Endothelial cell of umbilical vein (primary cell): ENCODE results near the gene NCAPG2. TPM values are rescaled to one million over a fixed set of nuclear protein-coding genes. Genes with fewer than 3 reads are reported as not detected.

ENCODE experiments used
- BruUV-seq: library from RNA; stranded (reverse); fragments of 400-500 nt; replicated peaks from 2 replicates; lab custom pipeline; 2021; lab: Mats Ljungman, UMichigan
- CTCF ChIA-PET: fragments of 300-600, 350-600 bp; sonication (Branson Sonifier 250); formaldehyde crosslinking; loops from one replicate; lab custom pipeline; 2021; ENCODE audit warnings: antibody characterized with exemption, inconsistent platforms; lab: Charles Lee
- POLR2A ChIA-PET: fragments of 300-600, 350-600 bp; sonication (Branson Sonifier 250); formaldehyde crosslinking; loops from one replicate; lab custom pipeline; 2021; ENCODE audit warnings: antibody characterized with exemption, inconsistent platforms; lab: Charles Lee
- DNase-seq: peaks from one replicate; pipeline ENCODE4 v3.0.0-alpha.2; 2011; ENCODE audit warnings: low read depth, low spot score
- FAIRE-seq: peaks from 2 replicates; lab custom pipeline; 2011; peaks lifted over from hg19 to GRCh38; lab: Jason Lieb, UNC
- H2AFZ ChIP-seq: 2 replicates; pipeline ENCODE4 v1.6.0; 2012; ENCODE audit warnings: low read depth, low read length, control low read depth, inconsistent platforms
- H3K27ac ChIP-seq: 2 replicates; pipeline ENCODE4 v1.5.1; 2011; ENCODE audit warnings: low read depth, mild to moderate bottlenecking, control low read depth, low read length, moderate library complexity; ENCODE audit not compliant: insufficient read depth
- H3K27me3 ChIP-seq, 2 experiments: 2 replicates each; pipeline versions ENCODE4 v1.6.0 to v1.6.1; 2011; ENCODE audit warnings: low read length in 2 of 2, mixed read lengths in 1 of 2; ENCODE audit not compliant: control insufficient read depth in 2 of 2, insufficient read depth in 2 of 2
- H3K36me3 ChIP-seq, 2 experiments: 2 replicates in 1 of 2; 3 replicates in 1 of 2; pipeline ENCODE4 v1.5.1; 2011; ENCODE audit warnings: low read length in 2 of 2, mild to moderate bottlenecking in 1 of 2, moderate library complexity in 1 of 2; ENCODE audit not compliant: control insufficient read depth in 2 of 2, insufficient read depth in 2 of 2; ENCODE audit errors: extremely low read depth in 1 of 2
- H3K4me1 ChIP-seq: 3 replicates; pipeline ENCODE4 v1.5.1; 2011; ENCODE audit warnings: mild to moderate bottlenecking, low read length; ENCODE audit not compliant: control insufficient read depth, insufficient read depth; ENCODE audit errors: extremely low read depth
- H3K4me2 ChIP-seq: 2 replicates; pipeline ENCODE4 v1.6.1; 2011; ENCODE audit warnings: low read length, control low read depth, mixed read lengths; ENCODE audit not compliant: insufficient read depth
- H3K4me3 ChIP-seq, 3 experiments: fragments of 200-600 bp in 1 of 3; sonication (generic), shearing (Covaris generic) in 1 of 3; replicated peaks in 1 of 3; 2 replicates each; pipeline ENCODE4 v1.5.1; 2011 to 2016; ENCODE audit warnings: control low read depth in 3 of 3, low read length in 3 of 3, mild to moderate bottlenecking in 2 of 3, inconsistent platforms in 1 of 3, low read depth in 1 of 3, moderate library complexity in 1 of 3; ENCODE audit not compliant: insufficient read depth in 1 of 3
- H3K79me2 ChIP-seq: 2 replicates; pipeline ENCODE4 v1.6.0; 2012; ENCODE audit warnings: low read length, inconsistent platforms; ENCODE audit not compliant: control insufficient read depth, insufficient read depth
- H3K9ac ChIP-seq: replicated peaks from 2 replicates; pipeline ENCODE3; 2011; ENCODE audit warnings: low read length, control low read depth; ENCODE audit not compliant: insufficient read depth; ENCODE audit errors: extremely low read depth
- H3K9me1 ChIP-seq: replicated peaks from 3 replicates; pipeline ENCODE4 v1.6.0; 2011; ENCODE audit warnings: mild to moderate bottlenecking, low read length; ENCODE audit not compliant: control insufficient read depth, insufficient read depth; ENCODE audit errors: extremely low read depth
- H3K9me3 ChIP-seq: replicated peaks from 2 replicates; pipeline ENCODE4 v1.5.1; 2012; ENCODE audit warnings: low read length, inconsistent platforms; ENCODE audit not compliant: control insufficient read depth, insufficient read depth
- H4K20me1 ChIP-seq: replicated peaks from 2 replicates; pipeline ENCODE3; 2011; ENCODE audit warnings: mild to moderate bottlenecking, low read length; ENCODE audit not compliant: control insufficient read depth, insufficient read depth; ENCODE audit errors: extremely low read depth
- EZH2 ChIP-seq: IDR thresholded peaks from 2 replicates; pipeline ENCODE4 v1.6.1; 2012; ENCODE audit warnings: borderline replicate concordance, low read depth, mild to moderate bottlenecking, moderate library complexity, low read length, inconsistent platforms; ENCODE audit not compliant: severe bottlenecking
- FOS ChIP-seq: IDR thresholded peaks from 2 replicates; pipeline ENCODE4 v1.6.1; 2011; ENCODE audit warnings: mild to moderate bottlenecking, low read length, moderate library complexity, borderline replicate concordance; ENCODE audit not compliant: insufficient read depth
- GATA2 ChIP-seq: IDR thresholded peaks from 2 replicates; pipeline ENCODE4 v1.7.0; 2011; ENCODE audit warnings: low read depth, mild to moderate bottlenecking, moderate library complexity, mixed read lengths, low read length; ENCODE audit not compliant: insufficient read length, insufficient read depth
- JUN ChIP-seq: IDR thresholded peaks from 2 replicates; pipeline ENCODE4 v1.6.1; 2011; ENCODE audit warnings: borderline replicate concordance, low read depth; ENCODE audit not compliant: insufficient read length, insufficient read depth
- POLR2A ChIP-seq: IDR thresholded peaks from 2 replicates; pipeline ENCODE4 v1.6.1; 2012; ENCODE audit warnings: low read depth, mild to moderate bottlenecking, control low read depth, low read length
- POLR2AphosphoS5 ChIP-seq: IDR thresholded peaks from 2 replicates; pipeline ENCODE4 v1.6.1; 2012; ENCODE audit warnings: low read depth, mild to moderate bottlenecking, control low read depth, low read length, moderate library complexity; ENCODE audit not compliant: insufficient read depth
- dilution Hi-C: fragments of 300-500 bp; cut with MboI; formaldehyde crosslinking; loops from one replicate; pipeline ENCODE4 v1.15.0; 2019; ENCODE audit warnings: low sequenced_read_pairs; ENCODE audit not compliant: extremely low pct_ligation_motif_present
- intact Hi-C: fragments of 100-400 bp; cut with micrococcal nuclease; formaldehyde crosslinking; loops from one replicate; pipeline ENCODE4 v1.10.0; 2022
- polyA plus RNA-seq, 4 experiments: library from polyadenylated mRNA; depleted of rRNA in 3 of 4; stranded (reverse) in 3 of 4; unstranded in 1 of 4; fragments of >200 nt; gene quantifications; 2 replicates each; pipeline versions ENCODE4 v1.2.1 to v1.2.3, GENCODE V29; 2011 to 2012; ENCODE audit warnings: missing spikeins in 1 of 4
- total RNA-seq: library from RNA; stranded (reverse); gene quantifications from 2 replicates; pipeline ENCODE4 v1.2.3, GENCODE V29; 2021
- TF ChIP-seq, protein P1 (sequence below): IDR thresholded peaks from 2 replicates; pipeline ENCODE4 v1.6.1; 2011; ENCODE audit not compliant: insufficient read depth, insufficient read length
- TF ChIP-seq, protein P2 (sequence below), 2 donors: IDR thresholded peaks; 1 replicate in 1 of 2; 2 replicates in 1 of 2; pipeline ENCODE4 v1.5.1; 2011; ENCODE audit warnings: low read length in 2 of 2, mild to moderate bottlenecking in 2 of 2, moderate library complexity in 2 of 2, control low read depth in 1 of 2, inconsistent platforms in 1 of 2, low read depth in 1 of 2; ENCODE audit not compliant: insufficient read depth in 1 of 2; ENCODE audit errors: extremely low read depth in 1 of 2

The NCAPG2 gene
- total and polyA plus RNA-seq, 2 donors (not counting 3 experiments of a cell fraction or from before 2014, with no cell fraction given): 19.2 to 62.3 TPM

DNA sequence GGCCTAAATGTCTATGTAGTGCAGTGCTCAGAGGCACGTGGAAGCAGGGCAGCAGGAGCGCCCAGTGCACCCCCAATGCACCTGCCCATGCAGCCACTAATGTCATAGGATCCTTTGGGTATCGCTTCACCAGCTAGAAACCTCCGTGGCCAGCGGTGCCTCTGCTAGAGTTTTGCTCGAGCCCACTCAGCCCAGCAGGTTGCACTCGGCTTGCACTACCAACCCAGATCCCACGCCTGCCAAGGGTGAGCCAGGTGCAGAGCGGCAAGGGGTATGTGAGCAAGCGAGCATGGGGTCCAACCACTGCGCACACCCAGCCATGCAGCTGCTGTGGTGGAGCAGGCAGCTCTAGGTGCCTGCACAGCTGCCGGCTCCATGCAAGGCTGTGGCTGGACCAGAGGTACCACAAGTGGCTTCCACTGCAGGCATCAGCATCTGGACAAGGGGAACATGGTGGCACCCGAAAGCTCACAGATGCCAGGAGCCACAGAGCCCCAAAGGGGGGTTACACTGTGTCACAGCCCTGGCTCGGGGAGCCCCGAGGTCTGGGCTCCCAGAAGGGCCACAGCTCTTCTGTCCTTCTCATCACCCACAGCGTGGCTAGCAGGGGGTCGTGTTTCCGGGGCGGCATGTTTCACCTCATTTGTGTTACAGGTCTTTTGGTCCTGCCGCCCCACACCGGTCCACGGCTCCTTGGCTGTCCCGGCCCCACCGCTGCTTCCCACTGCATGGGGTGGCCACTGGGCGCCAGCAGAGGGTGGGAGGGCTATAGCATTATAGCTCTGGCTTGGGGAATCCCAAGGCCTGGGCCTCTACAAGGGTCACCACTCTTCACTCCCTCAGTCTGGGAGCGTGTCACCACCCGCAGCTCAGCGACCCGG is 2.3 kb upstream of the NCAPG2 start:
- intact Hi-C loops (no loop called here), dilution Hi-C loops (no loop called here)
- no peak overlapping the region for H3K4me2 ChIP-seq
- H3K4me1 ChIP-seq: peaks cover 24% of the 10 kb centered on the region
- no peaks in the 10 kb centered on the region for H3K9me3 ChIP-seq
- no peak for FAIRE-seq
- DNase-seq: no peak
- BruUV-seq: no TSS peak
- peaks cover 26% of the 10 kb centered on the region for H3K79me2 ChIP-seq
- no peak overlapping the region for H3K9ac ChIP-seq
- no peak overlapping the region for H3K4me3 ChIP-seq
- H3K27me3 ChIP-seq: no peaks in the 10 kb centered on the region
- H4K20me1 ChIP-seq: no peaks in the 10 kb centered on the region
- POLR2A ChIA-PET: no interaction called here
- H3K27ac ChIP-seq: no peak overlapping the region
- CTCF ChIA-PET: interaction anchor here (0.7 to 2.2 kb wide), 2 partner anchors 9 to 270 kb away, joined by 3 to 5 read pairs; no protein-coding TSS in a partner anchor
- H2AFZ ChIP-seq: no peak overlapping the region
- no peaks in the 10 kb centered on the region for H3K9me1 ChIP-seq
- TF ChIP-seq, protein P1, sequence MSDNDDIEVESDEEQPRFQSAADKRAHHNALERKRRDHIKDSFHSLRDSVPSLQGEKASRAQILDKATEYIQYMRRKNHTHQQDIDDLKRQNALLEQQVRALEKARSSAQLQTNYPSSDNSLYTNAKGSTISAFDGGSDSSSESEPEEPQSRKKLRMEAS: no peak
- H3K36me3 ChIP-seq: no peaks in the 10 kb centered on the region

DNA sequence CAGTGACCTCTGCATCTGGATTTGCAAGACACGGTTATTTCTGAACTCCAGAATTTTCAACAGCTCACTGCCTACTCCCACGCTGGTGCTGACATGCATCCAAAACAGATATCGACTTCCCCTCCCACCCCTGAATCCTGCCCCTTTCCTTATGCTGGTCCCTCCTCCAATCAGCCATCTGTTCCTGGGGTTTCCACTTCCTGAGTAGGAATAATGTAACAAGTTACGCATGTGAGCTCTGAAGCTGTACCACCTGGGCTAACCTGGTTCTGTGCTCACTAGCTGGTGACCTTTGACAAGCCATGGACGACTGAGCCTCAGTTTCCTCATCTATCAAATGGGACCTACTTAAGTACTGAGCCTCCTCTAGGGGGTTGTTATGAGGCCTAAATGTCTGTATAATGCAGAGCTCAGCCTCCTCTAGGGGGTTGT is 1.7 kb upstream of the NCAPG2 start:
- Histone ChIP-seq H3K27ac (no peak overlapping the region), H3K9me1 (no peaks in the 10 kb centered on the region), H3K27me3 (no peaks in the 10 kb centered on the region), H3K79me2 (peaks cover 32% of the 10 kb centered on the region), H3K9me3 (no peaks in the 10 kb centered on the region), H3K4me2 (no peak overlapping the region), H4K20me1 (no peaks in the 10 kb centered on the region), H3K36me3 (no peaks in the 10 kb centered on the region), H2AFZ (no peak overlapping the region), H3K4me1 (peaks cover 24% of the 10 kb centered on the region), H3K9ac (no peak overlapping the region), H3K4me3 (no peak overlapping the region)
- BruUV-seq: no TSS peak
- dilution Hi-C loops (no loop called here), intact Hi-C loops (no loop called here)
- ChIA-PET CTCF (interaction anchor here (1.4 to 2.2 kb wide), 3 partner anchors 10 to 271 kb away, joined by 3 to 19 read pairs (median 5); no protein-coding TSS in a partner anchor), POLR2A (no interaction called here)
- DNase-seq (no peak), FAIRE-seq (no peak)
- TF ChIP-seq EZH2: no peak
- TF ChIP-seq, protein P1: no peak
- TF ChIP-seq GATA2: no peak
- TF ChIP-seq POLR2AphosphoS5: no peak
- no peak for TF ChIP-seq FOS
- no peak for TF ChIP-seq JUN
- no peak for TF ChIP-seq POLR2A
- TF ChIP-seq, protein P2, sequence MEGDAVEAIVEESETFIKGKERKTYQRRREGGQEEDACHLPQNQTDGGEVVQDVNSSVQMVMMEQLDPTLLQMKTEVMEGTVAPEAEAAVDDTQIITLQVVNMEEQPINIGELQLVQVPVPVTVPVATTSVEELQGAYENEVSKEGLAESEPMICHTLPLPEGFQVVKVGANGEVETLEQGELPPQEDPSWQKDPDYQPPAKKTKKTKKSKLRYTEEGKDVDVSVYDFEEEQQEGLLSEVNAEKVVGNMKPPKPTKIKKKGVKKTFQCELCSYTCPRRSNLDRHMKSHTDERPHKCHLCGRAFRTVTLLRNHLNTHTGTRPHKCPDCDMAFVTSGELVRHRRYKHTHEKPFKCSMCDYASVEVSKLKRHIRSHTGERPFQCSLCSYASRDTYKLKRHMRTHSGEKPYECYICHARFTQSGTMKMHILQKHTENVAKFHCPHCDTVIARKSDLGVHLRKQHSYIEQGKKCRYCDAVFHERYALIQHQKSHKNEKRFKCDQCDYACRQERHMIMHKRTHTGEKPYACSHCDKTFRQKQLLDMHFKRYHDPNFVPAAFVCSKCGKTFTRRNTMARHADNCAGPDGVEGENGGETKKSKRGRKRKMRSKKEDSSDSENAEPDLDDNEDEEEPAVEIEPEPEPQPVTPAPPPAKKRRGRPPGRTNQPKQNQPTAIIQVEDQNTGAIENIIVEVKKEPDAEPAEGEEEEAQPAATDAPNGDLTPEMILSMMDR (IDR thresholded peaks at IDR 0.05; ENCODE audit: extremely low read depth in 1 of 2, insufficient read depth in 1 of 2, low read depth in 1 of 2, low read length in 2 of 2): no peak
